HL-60 (cell line): ENCODE results near the gene PRDX6.

ENCODE experiments used
- DNase-seq, 2 experiments: peaks; one replicate each; pipeline ENCODE4 v3.0.0-alpha.2; 2010 to 2020; ENCODE audit warnings: low read depth in 1 of 2, low spot score in 1 of 2
- H3K27ac ChIP-seq: fragments of 250-450 bp; sonication (Bioruptor Pico); replicated peaks from 2 replicates; pipeline ENCODE4 v1.5.1; 2020; ENCODE audit warnings: mild to moderate bottlenecking, moderate library complexity
- H3K27me3 ChIP-seq: fragments of 250-450 bp; sonication (Bioruptor Pico); 2 replicates; pipeline ENCODE4 v1.5.1; 2021; ENCODE audit warnings: mild to moderate bottlenecking, moderate library complexity; ENCODE audit not compliant: insufficient read depth, poor library complexity, severe bottlenecking
- H3K4me3 ChIP-seq: replicated peaks from 2 replicates; pipeline ENCODE4 v1.5.1; 2011; ENCODE audit warnings: mild to moderate bottlenecking, control low read depth, low read length; ENCODE audit not compliant: insufficient read depth
- CTCF ChIP-seq: IDR thresholded peaks from one replicate; pipeline ENCODE4 v1.5.1; 2011; ENCODE audit warnings: low read length, control low read depth, inconsistent platforms; ENCODE audit not compliant: insufficient read depth
- GABPA ChIP-seq: IDR thresholded peaks from 2 replicates; pipeline ENCODE4 v1.6.1; 2012; ENCODE audit warnings: low read depth
- POLR2AphosphoS5 ChIP-seq: IDR thresholded peaks from 2 replicates; pipeline ENCODE4 v1.6.1; 2012; ENCODE audit warnings: low read depth
- REST ChIP-seq: IDR thresholded peaks from 2 replicates; pipeline ENCODE4 v1.6.1; 2012; ENCODE audit warnings: low read depth; ENCODE audit not compliant: insufficient replicate concordance
- SPI1 ChIP-seq: IDR thresholded peaks from 2 replicates; pipeline ENCODE4 v1.6.1; 2012; ENCODE audit warnings: low read depth, mild to moderate bottlenecking, borderline replicate concordance

Gene PRDX6

DNA sequence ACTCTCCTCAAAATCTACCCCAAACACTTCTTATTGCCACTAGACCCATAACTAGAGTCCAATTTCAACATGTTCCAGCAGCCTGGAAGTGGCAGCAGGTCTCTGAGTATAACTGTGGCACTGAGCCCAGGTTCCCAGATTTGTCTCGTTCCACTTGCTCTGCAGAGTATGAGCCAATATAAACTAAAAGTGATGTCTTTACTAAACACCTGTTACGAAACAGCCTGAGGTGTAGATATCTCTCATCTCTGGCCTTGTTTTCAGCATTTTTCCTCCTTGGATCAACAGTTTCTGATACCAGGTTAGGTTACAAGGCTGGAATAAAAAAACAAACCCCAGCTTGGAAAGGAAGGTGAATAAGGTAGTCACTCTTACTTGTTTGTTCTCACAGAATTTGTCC lies 25.2 kb upstream of the PRDX6 start:
- no peak overlapping the region for H3K27ac ChIP-seq
- no peak for TF ChIP-seq GABPA
- TF ChIP-seq POLR2AphosphoS5: no peak
- no peak for TF ChIP-seq REST
- TF ChIP-seq CTCF: no peak
- TF ChIP-seq SPI1: no peak
- no peak overlapping the region for H3K4me3 ChIP-seq
- no peaks in the 10 kb centered on the region for H3K27me3 ChIP-seq
- DNase-seq: no peak

DNA sequence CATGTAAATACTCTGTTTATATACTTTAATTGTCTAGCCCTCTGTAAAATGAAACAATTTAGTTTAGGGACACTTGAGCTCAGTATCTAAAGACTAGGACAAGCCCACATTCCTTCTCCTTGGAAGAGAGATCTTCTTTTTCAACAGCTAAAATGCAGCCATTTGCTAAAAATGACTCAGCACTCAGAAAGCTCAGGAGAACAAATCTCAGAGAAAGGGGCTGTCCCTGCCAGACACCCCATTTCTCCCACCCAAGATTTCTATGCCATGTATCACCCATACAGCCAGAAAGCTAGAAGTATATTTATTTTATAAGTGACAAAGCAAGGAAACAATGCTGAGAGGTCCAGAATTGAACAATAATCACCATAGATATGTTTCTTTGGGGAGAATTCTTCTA lies 23.2 kb upstream of the PRDX6 start:
- Histone ChIP-seq H3K27me3 (no peaks in the 10 kb centered on the region), H3K27ac (no peak overlapping the region), H3K4me3 (no peak overlapping the region)
- TF ChIP-seq CTCF (no peak), GABPA (no peak), POLR2AphosphoS5 (no peak), REST (no peak), SPI1 (no peak)
- no peak for DNase-seq

GRCh38 chr1:173454966-173455524 lies 22.1 kb upstream of the PRDX6 start:
- Histone ChIP-seq H3K27me3 (no peaks in the 10 kb centered on the region), H3K27ac (no peak overlapping the region), H3K4me3 (no peak overlapping the region)
- DNase-seq: no peak
- TF ChIP-seq REST (no peak), SPI1 (no peak), GABPA (no peak), CTCF (no peak), POLR2AphosphoS5 (no peak)
